CD8-positive, alpha-beta memory T cell (primary cell): ENCODE results near the gene HSP90AA1. TPM values are rescaled to one million over a fixed set of nuclear protein-coding genes. Genes with fewer than 3 reads are reported as not detected.
A peak's percentile ranks its signal among the peaks of the same experiment; 100 is the strongest.

ENCODE experiments used
- CTCF ChIA-PET: fragments of 350-600 bp; sonication (Branson Sonifier 250); formaldehyde crosslinking; loops from one replicate; lab custom pipeline; 2021; ENCODE audit warnings: antibody characterized with exemption; lab: Charles Lee
- POLR2A ChIA-PET: fragments of 350-600 bp; sonication (Branson Sonifier 250); formaldehyde crosslinking; loops from one replicate; lab custom pipeline; 2021; ENCODE audit warnings: antibody characterized with exemption; lab: Charles Lee
- DNase-seq, 5 donors: peaks; one replicate each; pipeline versions ENCODE4 v3.0.0 to v3.0.0-alpha.2; 2020 to 2022; ENCODE audit warnings: mixed read lengths in 1 of 5
- H3K27ac ChIP-seq: one replicate; pipeline ENCODE4 v1.7.0; 2013; ENCODE audit warnings: low read depth, mild to moderate bottlenecking, low read length, moderate library complexity
- H3K27me3 ChIP-seq: 2 replicates; pipeline ENCODE4 v1.7.0; 2013; ENCODE audit warnings: low read length, mild to moderate bottlenecking; ENCODE audit not compliant: insufficient read depth, poor library complexity, severe bottlenecking
- H3K36me3 ChIP-seq: 2 replicates; pipeline ENCODE4 v1.7.0; 2013; ENCODE audit warnings: mild to moderate bottlenecking, low read length, moderate library complexity; ENCODE audit not compliant: insufficient read depth
- H3K4me1 ChIP-seq: 2 replicates; pipeline ENCODE4 v1.7.0; 2013; ENCODE audit warnings: mild to moderate bottlenecking, low read length, moderate library complexity; ENCODE audit not compliant: insufficient read depth
- H3K4me3 ChIP-seq: 2 replicates; pipeline ENCODE4 v1.7.0; 2013; ENCODE audit warnings: mild to moderate bottlenecking, low read length
- H3K9me3 ChIP-seq: 2 replicates; pipeline ENCODE4 v1.7.0; 2013; ENCODE audit warnings: mild to moderate bottlenecking, low read length
- H3K27ac Mint-ChIP-seq, 8 donors: one replicate each; pipeline ENCODE4 v1.8.0; 2020 to 2021; ENCODE audit warnings: mixed read lengths in 8 of 8, mild to moderate bottlenecking in 6 of 8, inconsistent platforms in 3 of 8, moderate library complexity in 3 of 8
- H3K27me3 Mint-ChIP-seq, 2 donors: one replicate each; pipeline ENCODE4 v1.8.0; 2020 to 2021; ENCODE audit warnings: mixed read lengths in 2 of 2, mild to moderate bottlenecking in 1 of 2, moderate library complexity in 1 of 2
- H3K36me3 Mint-ChIP-seq, 3 donors: one replicate each; pipeline ENCODE4 v1.8.0; 2020 to 2021; ENCODE audit warnings: mixed read lengths in 3 of 3, inconsistent platforms in 1 of 3, mild to moderate bottlenecking in 1 of 3
- H3K4me1 Mint-ChIP-seq, 3 donors: one replicate each; pipeline ENCODE4 v1.8.0; 2020 to 2021; ENCODE audit warnings: mixed read lengths in 3 of 3, inconsistent platforms in 1 of 3, mild to moderate bottlenecking in 1 of 3
- H3K4me3 Mint-ChIP-seq, 7 donors: one replicate each; pipeline ENCODE4 v1.8.0; 2020 to 2021; ENCODE audit warnings: mixed read lengths in 7 of 7, mild to moderate bottlenecking in 6 of 7, moderate library complexity in 4 of 7, inconsistent platforms in 2 of 7
- H3K9me3 Mint-ChIP-seq, 5 donors: one replicate each; pipeline ENCODE4 v1.8.0; 2020 to 2022; ENCODE audit warnings: mixed read lengths in 5 of 5, mild to moderate bottlenecking in 3 of 5, moderate library complexity in 2 of 5, inconsistent platforms in 1 of 5
- polyA plus RNA-seq: library from polyadenylated mRNA; unstranded; fragments of 300-500 nt; fragmentation: Illumina TruSeq; gene quantifications from one replicate; pipeline ENCODE4 v1.2.3, GENCODE V29; 2021
- total RNA-seq, 2 experiments: library from RNA; stranded (reverse); gene quantifications; one replicate each; pipeline ENCODE4 v1.2.3, GENCODE V29; 2021

HSP90AA1 gene
- total and polyA plus RNA-seq, 3 experiments from 2014 or later, result 579 to 1,586 (median 1,459) TPM

- no peaks in the 10 kb centered on the region for H3K9me3 Mint-ChIP-seq
- ChIA-PET POLR2A (no interaction called here), CTCF (interaction anchor here (0.6 to 4.5 kb wide), 20 partner anchors 9 to 254 kb away, joined by 3 to 56 read pairs (median 8); partner anchors contain the start of gene DYNC1H1)
- no peak for DNase-seq
- Histone ChIP-seq H3K4me1 (peaks cover 4% of the 10 kb centered on the region), H3K9me3 (no peaks in the 10 kb centered on the region), H3K27me3 (no peaks in the 10 kb centered on the region), H3K4me3 (no peak overlapping the region), H3K36me3 (no peaks in the 10 kb centered on the region), H3K27ac (no peak overlapping the region)
- H3K27ac Mint-ChIP-seq, result no peak overlapping the region
- H3K36me3 Mint-ChIP-seq, result no peaks in the 10 kb centered on the region
- H3K27me3 Mint-ChIP-seq, result peaks cover 0 to 2% of the 10 kb centered on the region in 2 donors
- no peak overlapping the region for H3K4me3 Mint-ChIP-seq
- peaks cover 3 to 4% (median 4%) of the 10 kb centered on the region in 3 donors for H3K4me1 Mint-ChIP-seq
Measured at GRCh38 chr14:102097441-102098135, 10.7 kb upstream of the HSP90AA1 start.

- POLR2A ChIA-PET, result interaction anchor here (0.6 kb wide), 1 partner anchor 150 kb away, joined by 10 read pairs; no protein-coding TSS in a partner anchor
Measured at GRCh38 chr14:102096569-102097188, 9.8 kb upstream of the HSP90AA1 start.

GRCh38 chr14:102095871-102096568, 9.2 kb upstream of the HSP90AA1 start:
- Mint-ChIP-seq H3K36me3 (no peaks in the 10 kb centered on the region), H3K27ac (peak overlapping the region in 3 of 8 donors; percentile 56 to 95 (median 82)), H3K4me1 (peaks cover 3 to 4% (median 4%) of the 10 kb centered on the region in 3 donors), H3K4me3 (no peak overlapping the region), H3K27me3 (no peaks in the 10 kb centered on the region), H3K9me3 (no peaks in the 10 kb centered on the region)
- Histone ChIP-seq H3K27ac (no peak overlapping the region), H3K4me3 (no peak overlapping the region), H3K9me3 (no peaks in the 10 kb centered on the region), H3K36me3 (no peaks in the 10 kb centered on the region), H3K27me3 (no peaks in the 10 kb centered on the region), H3K4me1 (peaks cover 4% of the 10 kb centered on the region)
- POLR2A ChIA-PET, result no interaction called here
- CTCF ChIA-PET, result interaction anchor here (0.8 to 4.5 kb wide), 26 partner anchors 7 to 389 kb away, joined by 3 to 56 read pairs (median 6); partner anchors contain the start of gene DYNC1H1
- DNase-seq, result no peak

More at GRCh38 chr14:102096569-102097188, 9.8 kb upstream of the HSP90AA1 start:
- H3K27ac Mint-ChIP-seq, result peak overlapping the region in 2 of 8 donors; percentile 82 to 95
- peaks cover 4% of the 10 kb centered on the region for H3K4me1 ChIP-seq
- H3K4me3 ChIP-seq, result no peak overlapping the region
- no peaks in the 10 kb centered on the region for H3K27me3 ChIP-seq
- H3K9me3 ChIP-seq, result no peaks in the 10 kb centered on the region
- H3K36me3 Mint-ChIP-seq, result no peaks in the 10 kb centered on the region
- H3K36me3 ChIP-seq, result no peaks in the 10 kb centered on the region
- DNase-seq, result peak; percentile 51 to 82 (median 63)
- peaks cover 3 to 4% (median 4%) of the 10 kb centered on the region in 3 donors for H3K4me1 Mint-ChIP-seq
- no peak overlapping the region for H3K27ac ChIP-seq
- CTCF ChIA-PET, result interaction anchor here (0.8 to 4.5 kb wide), 27 partner anchors 8 to 390 kb away, joined by 3 to 56 read pairs (median 5); partner anchors contain the start of gene DYNC1H1
- H3K4me3 Mint-ChIP-seq, result no peak overlapping the region
- H3K9me3 Mint-ChIP-seq, result no peaks in the 10 kb centered on the region
- H3K27me3 Mint-ChIP-seq, result peaks cover 0 to under 1% of the 10 kb centered on the region in 2 donors

GRCh38 chr14:102095231-102095870, 8.5 kb upstream of the HSP90AA1 start:
- CTCF ChIA-PET, result interaction anchor here (0.9 to 4.5 kb wide), 17 partner anchors 9 to 388 kb away, joined by 3 to 56 read pairs (median 8); partner anchors contain the start of gene DYNC1H1
- H3K27me3 Mint-ChIP-seq, result no peaks in the 10 kb centered on the region
- Histone ChIP-seq H3K9me3 (no peaks in the 10 kb centered on the region), H3K27me3 (no peaks in the 10 kb centered on the region), H3K27ac (no peak overlapping the region), H3K36me3 (no peaks in the 10 kb centered on the region), H3K4me3 (no peak overlapping the region), H3K4me1 (peaks cover 4% of the 10 kb centered on the region)
- DNase-seq, result no peak
- H3K36me3 Mint-ChIP-seq, result no peaks in the 10 kb centered on the region
- no peak overlapping the region for H3K4me3 Mint-ChIP-seq
- H3K27ac Mint-ChIP-seq, result peak overlapping the region in 3 of 8 donors; percentile 56 to 82 (median 60)
- H3K4me1 Mint-ChIP-seq, result peaks cover 3 to 4% (median 4%) of the 10 kb centered on the region in 3 donors
- H3K9me3 Mint-ChIP-seq, result no peaks in the 10 kb centered on the region
- POLR2A ChIA-PET, result no interaction called here

GRCh38 chr14:102094101-102094500, 7.3 kb upstream of the HSP90AA1 start:
- CTCF ChIA-PET, result interaction anchor here (0.7 kb wide), 1 partner anchor 387 kb away, joined by 3 read pairs; no protein-coding TSS in a partner anchor
- Mint-ChIP-seq H3K9me3 (no peaks in the 10 kb centered on the region), H3K4me1 (peaks cover 14 to 16% (median 14%) of the 10 kb centered on the region in 3 donors), H3K4me3 (no peak overlapping the region), H3K36me3 (no peaks in the 10 kb centered on the region), H3K27me3 (peaks cover 0 to 1% of the 10 kb centered on the region in 2 donors), H3K27ac (no peak overlapping the region)
- H3K9me3 ChIP-seq, result no peaks in the 10 kb centered on the region
- H3K27ac ChIP-seq, result peak overlapping the region; percentile 24
- no peaks in the 10 kb centered on the region for H3K27me3 ChIP-seq
- no peak for DNase-seq
- H3K4me1 ChIP-seq, result peaks cover 7% of the 10 kb centered on the region
- no peak overlapping the region for H3K4me3 ChIP-seq
- POLR2A ChIA-PET, result no interaction called here
- no peaks in the 10 kb centered on the region for H3K36me3 ChIP-seq

GRCh38 chr14:102092806-102093205, 6.0 kb upstream of the HSP90AA1 start:
- Mint-ChIP-seq H3K27me3 (peaks cover 0 to 1% of the 10 kb centered on the region in 2 donors), H3K9me3 (no peaks in the 10 kb centered on the region), H3K4me3 (no peak overlapping the region), H3K27ac (peak overlapping the region in 1 of 8 donors; percentile 63), H3K36me3 (peaks cover 0 to 2% (median 0%) of the 10 kb centered on the region in 3 donors), H3K4me1 (peaks cover 23 to 27% (median 25%) of the 10 kb centered on the region in 3 donors)
- peaks cover 20% of the 10 kb centered on the region for H3K4me1 ChIP-seq
- ChIA-PET CTCF (interaction anchor here (2.0 kb wide), 1 partner anchor 133 kb away, joined by 6 read pairs; no protein-coding TSS in a partner anchor), POLR2A (no interaction called here)
- H3K4me3 ChIP-seq, result no peak overlapping the region
- no peaks in the 10 kb centered on the region for H3K36me3 ChIP-seq
- DNase-seq, result no peak
- H3K27me3 ChIP-seq, result no peaks in the 10 kb centered on the region
- no peak overlapping the region for H3K27ac ChIP-seq
- H3K9me3 ChIP-seq, result no peaks in the 10 kb centered on the region

GRCh38 chr14:102090713-102091112, 3.9 kb upstream of the HSP90AA1 start:
- Histone ChIP-seq H3K27me3 (no peaks in the 10 kb centered on the region), H3K9me3 (no peaks in the 10 kb centered on the region), H3K27ac (no peak overlapping the region), H3K4me1 (peaks cover 18% of the 10 kb centered on the region), H3K36me3 (peaks cover 1% of the 10 kb centered on the region), H3K4me3 (no peak overlapping the region)
- POLR2A ChIA-PET, result no interaction called here
- H3K4me1 Mint-ChIP-seq, result peaks cover 26 to 30% (median 27%) of the 10 kb centered on the region in 3 donors
- DNase-seq, result no peak
- CTCF ChIA-PET, result no interaction called here
- peak overlapping the region in 5 of 8 donors; percentile 10 to 74 (median 54) for H3K27ac Mint-ChIP-seq
- peak overlapping the region in 2 of 7 donors; percentile 2 to 98 for H3K4me3 Mint-ChIP-seq
- H3K9me3 Mint-ChIP-seq, result no peaks in the 10 kb centered on the region
- H3K36me3 Mint-ChIP-seq, result peaks cover 5 to 12% (median 5%) of the 10 kb centered on the region in 3 donors
- peaks cover 0 to 9% of the 10 kb centered on the region in 2 donors for H3K27me3 Mint-ChIP-seq
